ENCODE measurements around the gene ELF1.

Gene ELF1

DNA sequence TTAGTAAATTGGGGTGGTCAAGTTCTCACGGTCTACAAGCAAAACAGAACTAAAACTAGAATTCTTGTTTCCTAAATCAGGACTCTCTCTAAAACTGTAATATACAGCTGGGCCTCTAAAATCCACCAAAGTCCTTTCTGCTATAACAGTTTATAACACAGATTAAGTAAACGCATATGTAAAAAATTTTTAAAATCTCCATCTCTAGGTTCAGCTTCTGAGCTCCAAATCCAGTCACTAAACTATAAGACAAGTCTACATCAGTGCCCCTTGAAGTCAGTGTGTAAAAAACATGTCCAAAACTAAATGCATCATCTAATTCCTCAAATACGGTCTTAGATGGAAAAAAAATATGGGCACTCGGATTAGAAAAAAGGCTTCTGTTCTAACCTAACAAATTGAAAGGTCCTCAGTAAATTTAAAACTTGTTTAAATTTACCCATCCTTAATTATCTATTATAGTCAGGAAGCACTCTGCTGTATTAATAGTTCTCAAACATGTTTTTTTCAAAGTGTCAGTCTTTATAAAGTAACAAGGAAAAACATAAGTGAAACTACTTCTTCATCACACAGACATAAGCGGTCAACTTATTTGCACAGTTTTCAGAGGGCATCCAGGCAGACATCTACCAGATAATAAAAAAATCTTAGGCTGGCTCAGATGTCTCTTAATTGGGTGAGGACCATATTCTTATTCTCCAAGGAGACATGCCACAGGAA, 33.6 kb downstream of the ELF1 start:
- H3K14ac ChIP-seq (ENCODE audit: low read length), result no peak overlapping the region
- H3K27me3 ChIP-seq (ENCODE audit: insufficient read depth, low read length), result no peaks in the 10 kb centered on the region
- H3K36me3 ChIP-seq (ENCODE audit: control insufficient read depth in 1 of 2, insufficient read depth in 2 of 2, low read length in 2 of 2), result no peaks in the 10 kb centered on the region
- H3K4ac ChIP-seq (ENCODE audit: low read depth, low read length), result no peak overlapping the region
- H3K4me1 ChIP-seq (ENCODE audit: control insufficient read depth in 1 of 2, insufficient read depth in 2 of 2, low read length in 2 of 2), result no peaks in the 10 kb centered on the region
- no peaks in the 10 kb centered on the region for H3K79me2 ChIP-seq (ENCODE audit: control insufficient read depth, insufficient read depth, low read length, poor library complexity)
- no peak overlapping the region for H4K91ac ChIP-seq (ENCODE audit: low read depth, low read length)
- no peak overlapping the region for H3K27ac ChIP-seq (ENCODE audit: low read depth, low read length)
- H4K8ac ChIP-seq (ENCODE audit: low read depth, low read length), result no peak overlapping the region
- H3K79me1 ChIP-seq (ENCODE audit: low read length), result no peaks in the 10 kb centered on the region
- no peak overlapping the region for H3K18ac ChIP-seq (ENCODE audit: low read length)
- no peak for DNase-seq
- no peak overlapping the region for H2BK5ac ChIP-seq (ENCODE audit: low read depth, low read length, poor library complexity)
- no peak overlapping the region for H3K23ac ChIP-seq (ENCODE audit: low read length)
- no peak overlapping the region for H2BK120ac ChIP-seq (ENCODE audit: insufficient read depth, low read length, poor library complexity)
- H2BK12ac ChIP-seq (ENCODE audit: low read length), result no peak overlapping the region
- H4K12ac ChIP-seq (ENCODE audit: low read depth, low read length), result no peak overlapping the region
- no peak overlapping the region for H2AFZ ChIP-seq (ENCODE audit: insufficient read depth, low read length, poor library complexity)
- H3K4me2 ChIP-seq (ENCODE audit: low read length), result no peak overlapping the region
- no peak overlapping the region for H3K4me3 ChIP-seq (ENCODE audit: low read depth, low read length)
- H3K9me3 ChIP-seq (ENCODE audit: insufficient read depth, low read depth, low read length), result no peaks in the 10 kb centered on the region
- no CpG with 5 or more reads among the region's 5 CpGs for WGBS (ENCODE audit: extremely low coverage, insufficient coverage, insufficient read length)
- no peak overlapping the region for H2AK5ac ChIP-seq (ENCODE audit: low read length)
- no peak overlapping the region for H3K9ac ChIP-seq (ENCODE audit: low read length)

GRCh38 chr13:40984668-40985366, 34.3 kb downstream of the ELF1 start:
- no CpG with 5 or more reads among the region's 3 CpGs for WGBS (ENCODE audit: extremely low coverage, insufficient coverage, insufficient read length)
- Histone ChIP-seq H3K27ac (ENCODE audit: low read depth, low read length) (no peak overlapping the region), H2BK12ac (ENCODE audit: low read length) (no peak overlapping the region), H3K23ac (ENCODE audit: low read length) (no peak overlapping the region), H3K4me1 (ENCODE audit: control insufficient read depth in 1 of 2, insufficient read depth in 2 of 2, low read length in 2 of 2) (no peaks in the 10 kb centered on the region), H3K9ac (ENCODE audit: low read length) (no peak overlapping the region), H3K4me2 (ENCODE audit: low read length) (no peak overlapping the region), H3K9me3 (ENCODE audit: insufficient read depth, low read depth, low read length) (no peaks in the 10 kb centered on the region), H2AK5ac (ENCODE audit: low read length) (no peak overlapping the region), H4K91ac (ENCODE audit: low read depth, low read length) (no peak overlapping the region), H3K18ac (ENCODE audit: low read length) (no peak overlapping the region), H3K4ac (ENCODE audit: low read depth, low read length) (no peak overlapping the region), H2BK120ac (ENCODE audit: insufficient read depth, low read length, poor library complexity) (no peak overlapping the region), H3K14ac (ENCODE audit: low read length) (no peak overlapping the region), H2BK5ac (ENCODE audit: low read depth, low read length, poor library complexity) (no peak overlapping the region), H3K36me3 (ENCODE audit: control insufficient read depth in 1 of 2, insufficient read depth in 2 of 2, low read length in 2 of 2) (no peaks in the 10 kb centered on the region), H3K79me2 (ENCODE audit: control insufficient read depth, insufficient read depth, low read length, poor library complexity) (no peaks in the 10 kb centered on the region), H3K4me3 (ENCODE audit: low read depth, low read length) (no peak overlapping the region), H2AFZ (ENCODE audit: insufficient read depth, low read length, poor library complexity) (no peak overlapping the region), H3K79me1 (ENCODE audit: low read length) (no peaks in the 10 kb centered on the region), H3K27me3 (ENCODE audit: insufficient read depth, low read length) (no peaks in the 10 kb centered on the region), H4K8ac (ENCODE audit: low read depth, low read length) (no peak overlapping the region), H4K12ac (ENCODE audit: low read depth, low read length) (no peak overlapping the region)
- peak in 1 of 2 donors; percentile 31 for DNase-seq

- no peak for DNase-seq
- Histone ChIP-seq H3K4ac (ENCODE audit: low read depth, low read length) (peak overlapping the region; percentile 6), H3K18ac (ENCODE audit: low read length) (no peak overlapping the region), H4K91ac (ENCODE audit: low read depth, low read length) (no peak overlapping the region), H3K14ac (ENCODE audit: low read length) (no peak overlapping the region), H2AFZ (ENCODE audit: insufficient read depth, low read length, poor library complexity) (no peak overlapping the region), H3K23ac (ENCODE audit: low read length) (no peak overlapping the region), H2BK12ac (ENCODE audit: low read length) (no peak overlapping the region), H3K36me3 (ENCODE audit: control insufficient read depth in 1 of 2, insufficient read depth in 2 of 2, low read length in 2 of 2) (no peaks in the 10 kb centered on the region), H2BK120ac (ENCODE audit: insufficient read depth, low read length, poor library complexity) (no peak overlapping the region), H3K9me3 (ENCODE audit: insufficient read depth, low read depth, low read length) (no peaks in the 10 kb centered on the region), H3K79me2 (ENCODE audit: control insufficient read depth, insufficient read depth, low read length, poor library complexity) (no peaks in the 10 kb centered on the region), H3K79me1 (ENCODE audit: low read length) (no peaks in the 10 kb centered on the region), H2BK5ac (ENCODE audit: low read depth, low read length, poor library complexity) (no peak overlapping the region), H3K27ac (ENCODE audit: low read depth, low read length) (no peak overlapping the region), H4K8ac (ENCODE audit: low read depth, low read length) (no peak overlapping the region), H3K9ac (ENCODE audit: low read length) (no peak overlapping the region), H3K4me2 (ENCODE audit: low read length) (no peak overlapping the region), H3K4me3 (ENCODE audit: low read depth, low read length) (no peak overlapping the region), H3K4me1 (ENCODE audit: control insufficient read depth in 1 of 2, insufficient read depth in 2 of 2, low read length in 2 of 2) (no peaks in the 10 kb centered on the region), H3K27me3 (ENCODE audit: insufficient read depth, low read length) (no peaks in the 10 kb centered on the region), H4K12ac (ENCODE audit: low read depth, low read length) (no peak overlapping the region), H2AK5ac (ENCODE audit: low read length) (no peak overlapping the region)
- WGBS (ENCODE audit: extremely low coverage, insufficient coverage, insufficient read length), result no CpG with 5 or more reads among the region's 4 CpGs
Observed at GRCh38 chr13:40983725-40984667, 35.1 kb downstream of the ELF1 start.

DNA sequence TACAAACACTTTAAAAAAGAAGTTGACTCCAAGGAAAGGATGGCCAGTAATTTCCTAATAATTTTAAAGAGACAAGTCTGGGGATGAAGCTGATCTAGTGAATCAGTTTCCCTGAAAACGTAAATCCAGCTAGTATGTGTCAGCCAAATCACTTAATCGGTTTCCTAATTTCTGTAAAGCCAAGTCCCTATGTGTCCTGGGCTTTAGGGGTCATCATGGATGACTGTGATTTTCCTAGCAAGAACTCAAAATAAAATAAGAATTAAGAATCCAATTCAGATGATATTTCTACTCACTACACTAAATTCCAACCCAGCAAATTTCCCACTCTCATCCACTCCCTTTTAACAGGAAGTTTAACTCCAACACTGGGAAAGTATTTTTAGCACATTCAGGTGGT, 35.9 kb downstream of the ELF1 start:
- no peaks in the 10 kb centered on the region for H3K27me3 ChIP-seq (ENCODE audit: insufficient read depth, low read length)
- DNase-seq, result no peak
- H2BK12ac ChIP-seq (ENCODE audit: low read length), result no peak overlapping the region
- no peak overlapping the region for H2BK5ac ChIP-seq (ENCODE audit: low read depth, low read length, poor library complexity)
- H3K23ac ChIP-seq (ENCODE audit: low read length), result no peak overlapping the region
- no peaks in the 10 kb centered on the region for H3K36me3 ChIP-seq (ENCODE audit: control insufficient read depth in 1 of 2, insufficient read depth in 2 of 2, low read length in 2 of 2)
- no peak overlapping the region for H2BK120ac ChIP-seq (ENCODE audit: insufficient read depth, low read length, poor library complexity)
- H4K12ac ChIP-seq (ENCODE audit: low read depth, low read length), result no peak overlapping the region
- no peak overlapping the region for H3K14ac ChIP-seq (ENCODE audit: low read length)
- no peaks in the 10 kb centered on the region for H3K9me3 ChIP-seq (ENCODE audit: insufficient read depth, low read depth, low read length)
- H3K9ac ChIP-seq (ENCODE audit: low read length), result no peak overlapping the region
- H3K18ac ChIP-seq (ENCODE audit: low read length), result no peak overlapping the region
- H2AFZ ChIP-seq (ENCODE audit: insufficient read depth, low read length, poor library complexity), result no peak overlapping the region
- no peak overlapping the region for H3K4ac ChIP-seq (ENCODE audit: low read depth, low read length)
- no peaks in the 10 kb centered on the region for H3K4me1 ChIP-seq (ENCODE audit: control insufficient read depth in 1 of 2, insufficient read depth in 2 of 2, low read length in 2 of 2)
- no peak overlapping the region for H3K4me3 ChIP-seq (ENCODE audit: low read depth, low read length)
- H4K8ac ChIP-seq (ENCODE audit: low read depth, low read length), result no peak overlapping the region
- no peak overlapping the region for H2AK5ac ChIP-seq (ENCODE audit: low read length)
- H3K4me2 ChIP-seq (ENCODE audit: low read length), result no peak overlapping the region
- WGBS (ENCODE audit: extremely low coverage, insufficient coverage, insufficient read length), result no CpG with 5 or more reads among the region's 2 CpGs
- no peak overlapping the region for H4K91ac ChIP-seq (ENCODE audit: low read depth, low read length)
- H3K79me1 ChIP-seq (ENCODE audit: low read length), result no peaks in the 10 kb centered on the region
- no peak overlapping the region for H3K27ac ChIP-seq (ENCODE audit: low read depth, low read length)
- H3K79me2 ChIP-seq (ENCODE audit: control insufficient read depth, insufficient read depth, low read length, poor library complexity), result no peaks in the 10 kb centered on the region

Measured in trophoblast cell (in vitro differentiated cells and primary cell).